ENCODE results near the gene C8A.
A peak's percentile ranks its signal among the peaks of the same experiment; 100 is the strongest.

DNA sequence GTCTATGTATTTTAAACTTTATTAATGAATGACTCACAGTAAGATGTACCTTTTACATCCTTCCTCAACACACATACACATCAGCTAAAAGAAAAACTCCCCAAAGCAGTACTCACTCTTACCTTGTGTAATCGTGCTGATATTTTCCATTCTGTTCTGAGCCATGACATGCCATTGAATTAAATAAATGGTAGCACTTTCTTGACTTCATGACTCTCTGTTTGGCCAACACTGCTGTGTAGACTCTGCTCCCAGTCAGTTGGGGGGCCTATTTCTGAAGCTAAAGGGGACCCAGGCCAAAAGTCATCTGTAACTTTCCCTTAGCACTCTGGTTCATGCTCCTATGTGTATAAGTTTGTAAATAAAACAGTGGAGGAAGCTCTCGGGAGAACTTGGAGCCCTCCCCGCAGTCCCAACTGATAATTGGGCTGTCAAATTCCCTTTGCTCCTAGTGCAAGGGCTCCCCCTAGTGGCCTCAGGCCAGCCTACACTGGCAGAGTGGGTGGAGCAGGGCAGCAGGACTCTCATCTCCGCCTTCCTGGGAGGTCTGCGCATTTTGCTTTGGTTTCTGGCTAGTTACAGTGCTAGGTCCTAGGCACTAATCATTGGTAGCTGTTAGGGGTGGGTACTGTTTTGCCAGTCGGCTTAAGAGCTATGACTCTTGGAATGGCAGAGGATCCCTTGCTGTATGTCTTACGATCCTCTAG is 33.7 kb upstream of the C8A start:
- peak in 1 of 2 donors; percentile 4 for TF ChIP-seq RXRA (IDR thresholded peaks at IDR 0.05)
- TF ChIP-seq, protein P1, sequence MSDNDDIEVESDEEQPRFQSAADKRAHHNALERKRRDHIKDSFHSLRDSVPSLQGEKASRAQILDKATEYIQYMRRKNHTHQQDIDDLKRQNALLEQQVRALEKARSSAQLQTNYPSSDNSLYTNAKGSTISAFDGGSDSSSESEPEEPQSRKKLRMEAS (IDR thresholded peaks at IDR 0.05) = no peak
- TF ChIP-seq, protein P2, sequence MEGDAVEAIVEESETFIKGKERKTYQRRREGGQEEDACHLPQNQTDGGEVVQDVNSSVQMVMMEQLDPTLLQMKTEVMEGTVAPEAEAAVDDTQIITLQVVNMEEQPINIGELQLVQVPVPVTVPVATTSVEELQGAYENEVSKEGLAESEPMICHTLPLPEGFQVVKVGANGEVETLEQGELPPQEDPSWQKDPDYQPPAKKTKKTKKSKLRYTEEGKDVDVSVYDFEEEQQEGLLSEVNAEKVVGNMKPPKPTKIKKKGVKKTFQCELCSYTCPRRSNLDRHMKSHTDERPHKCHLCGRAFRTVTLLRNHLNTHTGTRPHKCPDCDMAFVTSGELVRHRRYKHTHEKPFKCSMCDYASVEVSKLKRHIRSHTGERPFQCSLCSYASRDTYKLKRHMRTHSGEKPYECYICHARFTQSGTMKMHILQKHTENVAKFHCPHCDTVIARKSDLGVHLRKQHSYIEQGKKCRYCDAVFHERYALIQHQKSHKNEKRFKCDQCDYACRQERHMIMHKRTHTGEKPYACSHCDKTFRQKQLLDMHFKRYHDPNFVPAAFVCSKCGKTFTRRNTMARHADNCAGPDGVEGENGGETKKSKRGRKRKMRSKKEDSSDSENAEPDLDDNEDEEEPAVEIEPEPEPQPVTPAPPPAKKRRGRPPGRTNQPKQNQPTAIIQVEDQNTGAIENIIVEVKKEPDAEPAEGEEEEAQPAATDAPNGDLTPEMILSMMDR (IDR thresholded peaks at IDR 0.05; ENCODE audit: low read depth, low read length, missing input control) = peak; percentile 98
- TF ChIP-seq, protein P3, sequence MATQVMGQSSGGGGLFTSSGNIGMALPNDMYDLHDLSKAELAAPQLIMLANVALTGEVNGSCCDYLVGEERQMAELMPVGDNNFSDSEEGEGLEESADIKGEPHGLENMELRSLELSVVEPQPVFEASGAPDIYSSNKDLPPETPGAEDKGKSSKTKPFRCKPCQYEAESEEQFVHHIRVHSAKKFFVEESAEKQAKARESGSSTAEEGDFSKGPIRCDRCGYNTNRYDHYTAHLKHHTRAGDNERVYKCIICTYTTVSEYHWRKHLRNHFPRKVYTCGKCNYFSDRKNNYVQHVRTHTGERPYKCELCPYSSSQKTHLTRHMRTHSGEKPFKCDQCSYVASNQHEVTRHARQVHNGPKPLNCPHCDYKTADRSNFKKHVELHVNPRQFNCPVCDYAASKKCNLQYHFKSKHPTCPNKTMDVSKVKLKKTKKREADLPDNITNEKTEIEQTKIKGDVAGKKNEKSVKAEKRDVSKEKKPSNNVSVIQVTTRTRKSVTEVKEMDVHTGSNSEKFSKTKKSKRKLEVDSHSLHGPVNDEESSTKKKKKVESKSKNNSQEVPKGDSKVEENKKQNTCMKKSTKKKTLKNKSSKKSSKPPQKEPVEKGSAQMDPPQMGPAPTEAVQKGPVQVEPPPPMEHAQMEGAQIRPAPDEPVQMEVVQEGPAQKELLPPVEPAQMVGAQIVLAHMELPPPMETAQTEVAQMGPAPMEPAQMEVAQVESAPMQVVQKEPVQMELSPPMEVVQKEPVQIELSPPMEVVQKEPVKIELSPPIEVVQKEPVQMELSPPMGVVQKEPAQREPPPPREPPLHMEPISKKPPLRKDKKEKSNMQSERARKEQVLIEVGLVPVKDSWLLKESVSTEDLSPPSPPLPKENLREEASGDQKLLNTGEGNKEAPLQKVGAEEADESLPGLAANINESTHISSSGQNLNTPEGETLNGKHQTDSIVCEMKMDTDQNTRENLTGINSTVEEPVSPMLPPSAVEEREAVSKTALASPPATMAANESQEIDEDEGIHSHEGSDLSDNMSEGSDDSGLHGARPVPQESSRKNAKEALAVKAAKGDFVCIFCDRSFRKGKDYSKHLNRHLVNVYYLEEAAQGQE (IDR thresholded peaks at IDR 0.05) = no peak
- no peak for TF ChIP-seq TAF1 (conservative IDR thresholded peaks at IDR 0.05)
- peak; percentile 59 for TF ChIP-seq YY1 (IDR thresholded peaks at IDR 0.05)
